K562 (cell line): Measurements from ENCODE around the gene MIDN. TPM values are rescaled to one million over a fixed set of nuclear protein-coding genes. Genes with fewer than 3 reads are reported as not detected.

ENCODE experiments used
- CEBPB ChIP-seq: fragments of 450-650 bp; IDR thresholded peaks from 2 replicates; pipeline ENCODE4 v1.6.1; 2016; ENCODE audit warnings: missing genetic modification characterization, missing compliant biosample characterization
- COPS2 ChIP-seq: fragments of 450-650 bp; conservative IDR thresholded peaks from 2 replicates; pipeline ENCODE4 v1.6.1; 2016; ENCODE audit warnings: mild to moderate bottlenecking, moderate library complexity
- DNMT1 ChIP-seq: fragments of 450-650 bp; IDR thresholded peaks from 2 replicates; pipeline ENCODE4 v1.6.1; 2016; ENCODE audit warnings: antibody characterized with exemption, mild to moderate bottlenecking
- FOS ChIP-seq: IDR thresholded peaks from 3 replicates; pipeline ENCODE4 v1.6.1; 2011; ENCODE audit not compliant: insufficient read length; ENCODE audit errors: extremely low read depth
- GATA2 ChIP-seq: sonication (generic); formaldehyde crosslinking; IDR thresholded peaks from 2 replicates; pipeline ENCODE4 v1.4.0; 2020; ENCODE audit warnings: mild to moderate bottlenecking, missing genetic modification reagents
- HSF4 ChIP-seq: fragments of 250-450 bp; sonication (Bioruptor Pico); IDR thresholded peaks from 2 replicates; pipeline ENCODE4 v2.1.2; 2022; ENCODE audit warnings: mild to moderate bottlenecking, moderate library complexity, borderline replicate concordance
- MAFF ChIP-seq: IDR thresholded peaks from 2 replicates; pipeline ENCODE4 v1.6.1; 2012; ENCODE audit warnings: low read length, improper control_type of control experiment
- SIN3B ChIP-seq: fragments of 450-650 bp; IDR thresholded peaks from 2 replicates; pipeline ENCODE4 v1.6.1; 2017; ENCODE audit warnings: low read depth, mild to moderate bottlenecking, moderate library complexity
- SMAD1 ChIP-seq: fragments of 150-350 bp; IDR thresholded peaks from 2 replicates; pipeline ENCODE4 v1.6.1; 2014; ENCODE audit warnings: low read length, low read depth; ENCODE audit not compliant: partially characterized antibody
- XRCC5 ChIP-seq: fragments of 200-400 bp; formaldehyde crosslinking; IDR thresholded peaks from 2 replicates; pipeline ENCODE4 v1.6.1; 2017; ENCODE audit warnings: low read depth, mild to moderate bottlenecking, low read length
- ZBTB9 ChIP-seq: fragments of 450-650 bp; formaldehyde crosslinking; IDR thresholded peaks from 2 replicates; pipeline ENCODE4 v1.4.0; 2020; ENCODE audit warnings: mild to moderate bottlenecking, moderate library complexity
- ZC3H8 ChIP-seq: fragments of 450-650 bp; IDR thresholded peaks from 2 replicates; pipeline ENCODE4 v1.6.1; 2017
- ZFX ChIP-seq: sonication (generic); formaldehyde crosslinking; IDR thresholded peaks from 2 replicates; pipeline ENCODE4 v1.8.0; 2022; ENCODE audit warnings: mild to moderate bottlenecking, missing genetic modification reagents, moderate library complexity
- ZNF143 ChIP-seq: sonication (generic); formaldehyde crosslinking; IDR thresholded peaks from 2 replicates; pipeline ENCODE4 v1.9.0; 2022; ENCODE audit warnings: mild to moderate bottlenecking, missing genetic modification reagents
- ZNF24 ChIP-seq: fragments of 450-650 bp; IDR thresholded peaks from 2 replicates; pipeline ENCODE4 v1.6.1; 2016
- ZSCAN29 ChIP-seq: fragments of 450-650 bp; IDR thresholded peaks from 2 replicates; pipeline ENCODE4 v1.6.1; 2017
- polyA plus RNA-seq, 8 experiments: library from polyadenylated mRNA; depleted of rRNA in 4 of 8; stranded (reverse) in 5 of 8; unstranded in 3 of 8; fragments of >200 nt; fragmentation: Nextera tagmentation in 2 of 8; fragmentation: Illumina TruSeq in 1 of 8; extraction: Ambion mirVana in 2 of 8; extraction: Trizol in 1 of 8; gene quantifications; 2 replicates each; pipeline versions ENCODE4 v1.2.1 to v1.2.3, GENCODE V29; 2011 to 2014; ENCODE audit warnings: inconsistent platforms in 1 of 8, missing spikeins in 1 of 8
- total RNA-seq, 7 experiments: library from RNA; depleted of rRNA in 6 of 7; stranded (reverse); fragments of >200 nt in 6 of 7; fragmentation: Illumina TruSeq in 2 of 7; extraction: Trizol in 2 of 7; gene quantifications; 2 replicates each; pipeline versions ENCODE4 v1.2.1 to v1.2.3, GENCODE V29; 2011 to 2021; ENCODE audit warnings: low replicate concordance in 1 of 7
- TF ChIP-seq, protein P1 (sequence below): fragments of 250-450 bp; sonication (Bioruptor Pico); IDR thresholded peaks from 2 replicates; pipeline ENCODE4 v1.4.0; 2020; ENCODE audit warnings: mild to moderate bottlenecking, moderate library complexity
- TF ChIP-seq, protein P2 (sequence below): fragments of 450-650 bp; IDR thresholded peaks from 2 replicates; pipeline ENCODE4 v1.6.1; 2016
- TF ChIP-seq, protein P3 (sequence below): fragments of 250-450 bp; sonication (Bioruptor Pico); IDR thresholded peaks from 2 replicates; pipeline ENCODE4 v1.4.0; 2020; ENCODE audit warnings: mild to moderate bottlenecking
- TF ChIP-seq, protein P4 (sequence below), 3 experiments: IDR thresholded peaks in 2 of 3; conservative IDR thresholded peaks in 1 of 3; 2 replicates each; pipeline ENCODE4 v1.5.1; 2011 to 2012; ENCODE audit warnings: low read length in 3 of 3, mild to moderate bottlenecking in 3 of 3, control low read depth in 2 of 3, improper control_type of control experiment in 1 of 3, inconsistent platforms in 1 of 3, low read depth in 1 of 3, mixed read lengths in 1 of 3, moderate library complexity in 1 of 3; ENCODE audit not compliant: insufficient read depth in 2 of 3
- TF ChIP-seq, protein P5 (sequence below): fragments of 250-450 bp; sonication (Bioruptor Pico); IDR thresholded peaks from 2 replicates; pipeline ENCODE4 v1.8.0; 2022; ENCODE audit warnings: inconsistent platforms, mild to moderate bottlenecking, moderate library complexity, borderline replicate concordance

MIDN gene
- total and polyA plus RNA-seq, 9 of the 15 experiments (the other 6 are each of a cell fraction or from before 2014, with no cell fraction given) = 0.17 to 120 (median 10.1) TPM

- TF ChIP-seq, protein P1, sequence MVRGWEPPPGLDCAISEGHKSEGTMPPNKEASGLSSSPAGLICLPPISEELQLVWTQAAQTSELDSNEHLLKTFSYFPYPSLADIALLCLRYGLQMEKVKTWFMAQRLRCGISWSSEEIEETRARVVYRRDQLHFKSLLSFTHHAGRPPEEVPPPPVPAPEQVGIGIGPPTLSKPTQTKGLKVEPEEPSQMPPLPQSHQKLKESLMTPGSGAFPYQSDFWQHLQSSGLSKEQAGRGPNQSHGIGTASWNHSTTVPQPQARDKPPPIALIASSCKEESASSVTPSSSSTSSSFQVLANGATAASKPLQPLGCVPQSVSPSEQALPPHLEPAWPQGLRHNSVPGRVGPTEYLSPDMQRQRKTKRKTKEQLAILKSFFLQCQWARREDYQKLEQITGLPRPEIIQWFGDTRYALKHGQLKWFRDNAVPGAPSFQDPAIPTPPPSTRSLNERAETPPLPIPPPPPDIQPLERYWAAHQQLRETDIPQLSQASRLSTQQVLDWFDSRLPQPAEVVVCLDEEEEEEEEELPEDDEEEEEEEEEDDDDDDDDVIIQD = no peak
- TF ChIP-seq CEBPB (tag) (no peak), COPS2 (no peak), SIN3B (no peak), ZBTB9 (no peak), ZFX (no peak; the same call in 1 of the 2 replicates), XRCC5 (peak; percentile 49; the same call in 1 of the 2 replicates), HSF4 (CRISPR knock-in tag) (no peak), GATA2 (CRISPR knock-in tag) (no peak), SMAD1 (no peak), ZNF24 (no peak), ZC3H8 (no peak), ZNF143 (CRISPR knock-in tag) (no peak), MAFF (0 out of 2 replicates have a peak, but pooled peaks have one; percentile 1), DNMT1 (no peak), ZSCAN29 (no peak), FOS (no peak)
- TF ChIP-seq, protein P2, sequence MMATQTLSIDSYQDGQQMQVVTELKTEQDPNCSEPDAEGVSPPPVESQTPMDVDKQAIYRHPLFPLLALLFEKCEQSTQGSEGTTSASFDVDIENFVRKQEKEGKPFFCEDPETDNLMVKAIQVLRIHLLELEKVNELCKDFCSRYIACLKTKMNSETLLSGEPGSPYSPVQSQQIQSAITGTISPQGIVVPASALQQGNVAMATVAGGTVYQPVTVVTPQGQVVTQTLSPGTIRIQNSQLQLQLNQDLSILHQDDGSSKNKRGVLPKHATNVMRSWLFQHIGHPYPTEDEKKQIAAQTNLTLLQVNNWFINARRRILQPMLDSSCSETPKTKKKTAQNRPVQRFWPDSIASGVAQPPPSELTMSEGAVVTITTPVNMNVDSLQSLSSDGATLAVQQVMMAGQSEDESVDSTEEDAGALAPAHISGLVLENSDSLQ = 0 out of 2 replicates have a peak, but pooled peaks have one; percentile 4
- TF ChIP-seq, protein P3, sequence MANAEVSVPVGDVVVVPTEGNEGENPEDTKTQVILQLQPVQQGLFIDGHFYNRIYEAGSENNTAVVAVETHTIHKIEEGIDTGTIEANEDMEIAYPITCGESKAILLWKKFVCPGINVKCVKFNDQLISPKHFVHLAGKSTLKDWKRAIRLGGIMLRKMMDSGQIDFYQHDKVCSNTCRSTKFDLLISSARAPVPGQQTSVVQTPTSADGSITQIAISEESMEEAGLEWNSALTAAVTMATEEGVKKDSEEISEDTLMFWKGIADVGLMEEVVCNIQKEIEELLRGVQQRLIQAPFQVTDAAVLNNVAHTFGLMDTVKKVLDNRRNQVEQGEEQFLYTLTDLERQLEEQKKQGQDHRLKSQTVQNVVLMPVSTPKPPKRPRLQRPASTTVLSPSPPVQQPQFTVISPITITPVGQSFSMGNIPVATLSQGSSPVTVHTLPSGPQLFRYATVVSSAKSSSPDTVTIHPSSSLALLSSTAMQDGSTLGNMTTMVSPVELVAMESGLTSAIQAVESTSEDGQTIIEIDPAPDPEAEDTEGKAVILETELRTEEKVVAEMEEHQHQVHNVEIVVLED (CRISPR knock-in tag) = no peak
- TF ChIP-seq, protein P4, sequence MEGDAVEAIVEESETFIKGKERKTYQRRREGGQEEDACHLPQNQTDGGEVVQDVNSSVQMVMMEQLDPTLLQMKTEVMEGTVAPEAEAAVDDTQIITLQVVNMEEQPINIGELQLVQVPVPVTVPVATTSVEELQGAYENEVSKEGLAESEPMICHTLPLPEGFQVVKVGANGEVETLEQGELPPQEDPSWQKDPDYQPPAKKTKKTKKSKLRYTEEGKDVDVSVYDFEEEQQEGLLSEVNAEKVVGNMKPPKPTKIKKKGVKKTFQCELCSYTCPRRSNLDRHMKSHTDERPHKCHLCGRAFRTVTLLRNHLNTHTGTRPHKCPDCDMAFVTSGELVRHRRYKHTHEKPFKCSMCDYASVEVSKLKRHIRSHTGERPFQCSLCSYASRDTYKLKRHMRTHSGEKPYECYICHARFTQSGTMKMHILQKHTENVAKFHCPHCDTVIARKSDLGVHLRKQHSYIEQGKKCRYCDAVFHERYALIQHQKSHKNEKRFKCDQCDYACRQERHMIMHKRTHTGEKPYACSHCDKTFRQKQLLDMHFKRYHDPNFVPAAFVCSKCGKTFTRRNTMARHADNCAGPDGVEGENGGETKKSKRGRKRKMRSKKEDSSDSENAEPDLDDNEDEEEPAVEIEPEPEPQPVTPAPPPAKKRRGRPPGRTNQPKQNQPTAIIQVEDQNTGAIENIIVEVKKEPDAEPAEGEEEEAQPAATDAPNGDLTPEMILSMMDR (IDR thresholded peaks at IDR 0.05 in 2 of 3, conservative IDR thresholded peaks at IDR 0.05 in 1 of 3; ENCODE audit: insufficient read depth in 2 of 3, low read depth in 1 of 3, low read length in 3 of 3) = no peak
- TF ChIP-seq, protein P5, sequence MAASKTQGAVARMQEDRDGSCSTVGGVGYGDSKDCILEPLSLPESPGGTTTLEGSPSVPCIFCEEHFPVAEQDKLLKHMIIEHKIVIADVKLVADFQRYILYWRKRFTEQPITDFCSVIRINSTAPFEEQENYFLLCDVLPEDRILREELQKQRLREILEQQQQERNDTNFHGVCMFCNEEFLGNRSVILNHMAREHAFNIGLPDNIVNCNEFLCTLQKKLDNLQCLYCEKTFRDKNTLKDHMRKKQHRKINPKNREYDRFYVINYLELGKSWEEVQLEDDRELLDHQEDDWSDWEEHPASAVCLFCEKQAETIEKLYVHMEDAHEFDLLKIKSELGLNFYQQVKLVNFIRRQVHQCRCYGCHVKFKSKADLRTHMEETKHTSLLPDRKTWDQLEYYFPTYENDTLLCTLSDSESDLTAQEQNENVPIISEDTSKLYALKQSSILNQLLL (CRISPR knock-in tag) = no peak
Observed at GRCh38 chr19:1270213-1270853, 21.9 kb downstream of the MIDN start (continued).
